NOMO-1 (cell line): ENCODE results near the gene EI24.

ENCODE experiments used
- DNase-seq, 2 experiments: peaks; one replicate each; lab custom pipeline; 2025; ENCODE audit not compliant: unreplicated experiment in 2 of 2; lab: John Stamatoyannopoulos, UW

EI24 gene

GRCh38 chr11:125578783-125579182, 9.5 kb downstream of the EI24 start:
- DNase-seq = no peak

- no peak for DNase-seq
Observed at GRCh38 chr11:125579811-125580210, 10.5 kb downstream of the EI24 start.

GRCh38 chr11:125583496-125583895, 14.2 kb downstream of the EI24 start:
- no peak for DNase-seq

- DNase-seq = no peak
Observed at GRCh38 chr11:125585487-125585886, 16.2 kb downstream of the EI24 start.

GRCh38 chr11:125586623-125587022, 17.3 kb downstream of the EI24 start:
- DNase-seq = no peak

GRCh38 chr11:125587480-125587879, 18.2 kb downstream of the EI24 start:
- DNase-seq = no peak

GRCh38 chr11:125588505-125588904, 19.2 kb downstream of the EI24 start:
- DNase-seq = no peak

GRCh38 chr11:125591649-125592304, 22.5 kb downstream of the EI24 start:
- no peak for DNase-seq

- peak; percentile 98 to 100 for DNase-seq
Observed at GRCh38 chr11:125592305-125593113, 23.2 kb downstream of the EI24 start, which contains the start of gene STT3A. Gene STT3A, plus strand, starts transcription at chr11:125592852. Its CDS starts 3,064 bp downstream, at chr11:125595916.

GRCh38 chr11:125593114-125593820, 24.0 kb downstream of the EI24 start:
- DNase-seq = peak in 1 of 2 experiments; percentile 19

- DNase-seq = peak in 1 of 2 experiments; percentile 36
Observed at GRCh38 chr11:125594958-125595357, 25.7 kb downstream of the EI24 start.

- DNase-seq = no peak
Observed at GRCh38 chr11:125600663-125601062, 31.4 kb downstream of the EI24 start.

GRCh38 chr11:125603207-125603606, 33.9 kb downstream of the EI24 start:
- DNase-seq = no peak

- no peak for DNase-seq
Observed at GRCh38 chr11:125605417-125605816, 36.1 kb downstream of the EI24 start.

- no peak for DNase-seq
Observed at GRCh38 chr11:125609545-125609944, 40.3 kb downstream of the EI24 start.

- no peak for DNase-seq
Observed at GRCh38 chr11:125618383-125618782, 49.1 kb downstream of the EI24 start.

GRCh38 chr11:125621995-125622394, 52.7 kb downstream of the EI24 start:
- DNase-seq = no peak

GRCh38 chr11:125623064-125623463, 53.8 kb downstream of the EI24 start:
- no peak for DNase-seq

GRCh38 chr11:125624756-125625213, 55.5 kb downstream of the EI24 start, which contains the start of gene CHEK1:
Gene CHEK1, plus strand, starts transcription at chr11:125625163. Its CDS starts 1,606 bp downstream, at chr11:125626769.
- DNase-seq = no peak

GRCh38 chr11:125625225-125625629, 56.0 kb downstream of the EI24 start:
- DNase-seq = peak in 1 of 2 experiments; percentile 61

- peak; percentile 80 to 86 for DNase-seq
Observed at GRCh38 chr11:125625630-125626287, 56.5 kb downstream of the EI24 start.
